HUDEP-2 (cell line): Measurements from ENCODE around the gene FICD.
A peak's percentile ranks its signal among the peaks of the same experiment; 100 is the strongest.
"Not testable (repeated sequence)": the region's sequence is repeated elsewhere in the genome, so short reads cannot be mapped to it uniquely, and the experiment has no call there.

Experiments
- DNase-seq, 76 experiments: peaks; one replicate each; lab custom pipeline; 2025; ENCODE audit not compliant: unreplicated experiment in 76 of 76; lab: John Stamatoyannopoulos, UW

Gene FICD

DNA sequence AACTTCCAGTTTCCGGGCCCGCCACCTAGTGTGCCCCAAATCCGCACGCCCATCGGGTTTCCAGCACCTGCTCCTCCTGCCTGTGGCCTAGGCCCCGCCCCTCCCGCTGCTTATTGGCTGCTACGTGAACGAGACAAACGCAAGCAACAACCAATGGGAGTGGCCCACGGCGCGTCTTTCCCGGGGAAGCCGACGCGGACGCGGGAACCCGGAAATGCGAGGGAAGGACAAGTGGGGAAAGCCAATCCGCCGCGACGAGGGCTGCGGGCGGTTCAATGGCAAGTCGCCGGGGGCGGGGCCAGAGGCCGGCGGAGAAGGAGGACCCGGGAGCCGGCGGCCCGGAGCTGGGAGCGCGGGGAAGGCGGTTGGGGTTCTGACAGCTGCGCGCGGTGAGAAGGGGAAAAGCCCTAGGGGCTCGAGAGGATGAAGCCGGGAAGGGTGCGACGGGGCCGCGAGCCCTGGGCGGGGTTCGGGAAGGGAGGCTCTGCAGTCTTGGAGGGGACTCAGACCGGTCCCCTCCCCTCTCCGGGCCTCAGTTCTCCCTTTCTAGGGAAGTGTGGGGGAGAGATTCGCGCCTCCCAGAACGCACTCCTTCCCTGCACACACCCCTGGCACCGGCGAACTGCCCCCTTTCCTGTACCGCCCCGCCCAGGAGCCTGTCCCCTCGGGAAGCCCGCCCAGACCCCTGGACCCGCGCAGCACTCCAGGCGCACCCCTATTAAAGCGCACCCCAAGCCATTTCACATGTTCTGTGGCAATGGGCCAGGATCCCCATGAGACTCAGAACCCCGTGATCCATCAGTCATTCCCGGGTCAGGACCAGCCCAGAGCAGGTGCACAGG, at the start of gene FICD:
Gene FICD, plus strand, starts transcription at position 305 of the 842 bp plus-strand sequence. CDS start 1,696 bp downstream, outside the sequence.
- peak; percentile 61 to 99 (median 98) for DNase-seq

DNA sequence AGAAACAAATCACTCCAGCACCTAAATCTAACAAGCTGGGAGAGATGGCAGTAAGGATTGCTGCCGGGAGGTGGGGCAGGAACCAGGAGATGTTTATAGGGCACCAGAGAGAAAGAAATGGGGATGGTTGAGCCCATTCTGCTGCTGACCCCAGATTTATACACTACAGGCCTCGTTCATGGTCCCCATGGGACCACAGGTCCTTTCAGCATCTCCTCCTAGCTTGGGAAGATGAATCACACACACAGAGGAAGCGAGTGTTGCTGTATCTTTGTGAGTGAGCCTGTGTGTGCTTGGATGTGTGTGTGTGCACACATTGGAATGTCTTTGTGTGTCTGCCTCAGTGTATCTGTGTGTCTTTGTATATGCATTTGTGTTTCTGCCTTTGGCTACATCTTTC, 49.7 kb upstream of the FICD start:
- DNase-seq = no peak

DNA sequence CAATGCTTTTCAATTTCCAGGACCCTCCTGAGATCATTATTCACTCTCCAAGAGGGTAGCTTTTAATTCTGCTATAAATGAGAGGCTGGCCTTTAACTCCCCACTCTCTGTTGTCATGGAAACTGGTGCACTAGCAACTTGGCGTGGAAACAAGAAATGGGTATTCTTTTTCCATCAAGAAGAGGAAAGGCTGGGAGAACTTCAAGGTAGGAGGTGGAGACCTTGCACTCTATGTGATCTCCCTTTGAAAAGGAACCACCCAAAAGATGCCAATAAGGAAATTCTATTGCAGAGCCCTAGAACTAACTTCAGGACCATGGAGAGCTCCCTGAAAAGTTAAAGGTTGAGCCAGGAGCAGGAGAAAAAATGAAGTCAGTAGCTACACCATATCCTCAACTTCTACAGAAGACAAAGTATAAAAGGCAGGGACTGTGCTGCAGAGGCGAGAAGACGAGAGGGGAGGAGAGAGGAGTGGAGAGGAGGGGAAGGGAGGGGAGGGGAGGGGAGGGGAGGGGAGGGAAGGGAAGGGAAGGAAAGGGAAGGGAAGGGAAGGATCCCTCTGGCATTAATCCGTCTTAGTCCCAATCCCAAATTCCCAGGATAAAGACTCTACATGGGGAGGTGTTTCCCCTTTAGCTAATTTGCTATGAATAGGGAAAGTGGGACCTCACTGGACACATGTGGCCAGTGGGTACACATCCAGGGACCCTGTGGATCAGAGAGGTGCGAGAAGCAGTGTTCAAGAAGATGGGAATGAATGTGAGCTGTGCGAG, 46.7 kb upstream of the FICD start:
- peak in 19 of 76 experiments; percentile 1 to 53 (median 18) for DNase-seq

DNA sequence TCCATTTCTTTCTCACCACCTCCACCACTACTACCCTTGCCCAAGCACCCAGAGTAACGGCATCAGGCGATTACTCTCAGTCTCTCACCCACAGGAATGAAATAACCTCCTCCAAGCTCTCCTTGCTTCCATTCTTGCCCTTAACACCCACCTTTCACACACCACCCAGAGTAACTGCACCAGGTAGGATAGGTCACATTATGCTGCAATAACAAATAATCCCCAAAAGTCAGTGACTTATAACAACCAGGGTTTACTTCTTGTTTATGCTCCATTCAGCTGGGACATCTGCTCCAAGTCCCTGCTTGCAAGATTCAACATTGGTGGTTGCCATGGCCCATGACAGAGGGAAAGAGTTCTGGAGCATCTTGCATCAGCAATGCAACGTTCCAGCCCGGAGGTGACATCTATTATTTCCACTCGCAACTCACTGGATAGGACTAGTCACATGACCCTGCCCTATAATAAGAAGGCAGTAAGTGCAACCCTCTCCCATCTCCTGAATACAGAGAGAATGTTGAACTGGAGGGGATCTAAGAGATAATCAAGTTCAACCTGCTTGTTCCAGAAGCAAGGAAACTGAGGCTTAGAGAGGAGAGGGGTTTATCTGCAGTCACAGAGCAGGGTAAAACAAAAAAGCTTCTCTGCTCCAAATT, 41.5 kb upstream of the FICD start:
- no peak for DNase-seq

DNA sequence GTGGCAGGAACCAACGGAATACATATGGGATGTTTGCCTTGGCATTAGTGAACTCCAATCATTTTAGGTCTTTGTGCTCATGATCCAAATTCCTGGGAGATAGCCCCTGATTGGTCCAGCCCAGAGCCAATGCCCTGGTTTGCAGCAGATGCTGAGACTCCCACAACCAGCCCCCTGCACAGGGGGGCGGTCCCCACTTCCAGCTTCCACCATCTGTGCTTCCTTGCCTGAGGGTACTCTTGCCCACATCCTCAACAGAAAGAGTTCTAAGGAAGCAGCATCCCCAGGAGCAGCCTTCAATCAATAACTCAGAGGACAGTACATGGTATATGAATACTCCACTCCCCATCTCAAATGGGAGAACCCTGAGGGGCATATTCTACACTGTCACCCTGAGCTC, 39.7 kb upstream of the FICD start:
- DNase-seq = no peak

DNA sequence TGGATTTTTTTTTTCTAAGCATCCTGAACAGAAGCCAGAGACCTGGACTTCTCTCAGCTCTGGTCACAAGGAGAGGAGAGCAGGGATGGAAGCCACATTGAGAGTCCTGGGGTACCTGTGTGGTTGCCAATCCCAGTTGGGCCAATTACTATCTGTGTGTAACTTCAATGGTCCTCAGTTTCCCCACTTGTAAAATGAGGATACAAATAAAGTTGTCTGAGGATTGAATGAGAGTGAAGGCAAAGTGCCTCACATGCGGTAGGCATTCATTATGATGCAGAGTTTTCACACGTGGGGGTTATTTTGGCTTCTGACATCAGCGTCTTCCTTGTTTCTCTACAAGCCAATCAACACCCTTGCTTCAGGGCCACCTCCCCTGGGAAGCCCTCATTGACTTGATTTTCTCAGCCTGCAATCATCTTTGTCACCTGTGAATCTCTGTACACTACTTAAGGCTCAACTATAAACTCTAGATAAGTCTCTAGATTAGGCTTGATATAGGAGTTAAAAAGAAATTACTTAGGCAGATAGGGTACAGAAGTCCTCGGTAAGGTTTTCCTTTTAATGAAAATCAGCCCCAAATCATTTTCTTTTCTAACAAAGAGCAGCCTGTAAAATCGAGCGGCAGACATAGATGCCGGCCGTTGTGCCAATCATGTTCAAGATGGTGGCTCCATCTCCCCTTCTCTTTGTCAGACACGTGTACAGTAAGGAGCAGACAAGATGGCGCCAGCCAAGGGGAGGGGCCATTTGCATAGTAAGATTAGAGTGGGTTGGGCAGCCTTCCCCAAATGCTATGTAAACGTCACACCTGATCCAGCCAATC, 37.8 kb upstream of the FICD start:
- no peak for DNase-seq

DNA sequence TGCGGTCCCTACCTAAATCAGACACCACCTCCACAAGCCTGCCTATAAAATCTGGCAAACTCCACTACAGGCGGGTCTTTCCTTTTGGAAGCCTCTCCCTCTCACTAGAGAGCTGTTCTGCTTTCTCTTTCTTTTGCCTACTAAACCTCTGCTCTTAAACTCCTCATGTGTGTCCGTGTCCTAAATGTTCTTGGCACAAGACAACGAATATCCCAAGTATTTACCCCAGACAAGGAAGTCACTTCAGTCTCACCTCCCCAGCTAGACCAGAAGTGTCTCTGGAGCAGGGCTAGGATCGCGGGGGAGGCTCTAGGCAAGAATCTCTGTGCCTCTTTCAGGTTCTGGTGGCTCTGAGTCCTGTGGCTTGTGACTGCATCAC, 37.2 kb upstream of the FICD start:
- peak in 1 of 76 experiments; percentile 1 for DNase-seq

DNA sequence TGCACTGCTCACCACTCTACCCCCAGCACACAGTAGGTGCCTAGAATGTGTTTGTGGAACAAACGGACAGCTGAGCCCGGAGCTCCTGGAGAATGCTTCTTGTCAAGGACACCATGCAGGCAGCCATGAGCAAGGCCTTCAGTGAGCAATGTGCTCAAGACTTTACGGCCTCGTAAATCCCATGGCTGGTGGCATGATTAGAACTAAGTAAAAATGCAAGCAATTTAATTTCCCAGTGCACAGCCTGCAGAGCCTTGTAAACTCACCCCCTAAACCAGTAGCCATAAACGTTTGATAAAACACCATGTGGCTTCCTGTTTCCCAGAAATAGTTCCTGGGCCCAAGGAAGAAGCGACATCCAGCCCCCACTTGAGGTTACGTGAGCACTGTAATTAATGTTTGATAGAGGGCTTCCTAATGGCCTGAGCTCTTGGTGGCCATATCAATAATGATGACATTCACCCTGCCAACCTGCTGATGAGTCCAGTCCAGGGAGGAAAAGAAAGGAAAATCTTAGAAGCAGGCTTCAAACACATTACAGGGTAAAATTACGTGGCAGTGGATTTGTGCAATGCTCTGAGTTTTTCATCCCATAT, 36.4 kb upstream of the FICD start:
- no peak for DNase-seq

DNA sequence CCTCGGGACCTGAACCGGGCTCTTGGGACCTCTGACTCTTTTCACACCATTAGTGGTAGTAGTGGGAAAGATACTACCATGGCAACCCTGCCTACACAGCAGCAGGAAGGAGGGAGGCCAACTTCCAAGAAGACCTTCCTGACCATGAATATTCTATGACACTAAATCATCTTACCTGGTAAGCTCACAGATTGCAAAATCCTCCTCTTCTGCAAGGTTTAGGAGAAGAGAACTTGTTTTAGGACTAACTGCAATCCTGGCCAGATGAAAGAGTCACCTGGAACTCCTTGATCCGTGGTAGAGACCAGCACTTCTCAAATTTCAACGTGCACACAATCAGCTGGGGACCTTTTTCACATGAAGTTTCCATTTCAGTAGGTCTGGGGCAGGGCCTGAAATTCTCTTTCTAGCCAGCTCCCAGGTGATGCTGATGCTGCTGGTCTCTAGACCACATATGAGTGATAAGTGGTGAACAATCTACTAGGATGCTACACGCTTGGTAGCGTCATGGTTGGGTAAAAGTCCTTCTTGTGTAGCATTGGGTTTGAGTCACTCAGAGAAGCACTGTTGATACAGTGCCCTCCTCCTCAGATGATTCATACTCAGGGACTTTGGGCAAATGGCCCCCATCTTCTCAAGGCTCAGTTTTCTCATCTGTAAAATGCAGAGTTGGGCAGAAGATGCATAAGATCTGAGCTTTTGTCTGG, 35.6 kb upstream of the FICD start:
- DNase-seq = no peak

DNA sequence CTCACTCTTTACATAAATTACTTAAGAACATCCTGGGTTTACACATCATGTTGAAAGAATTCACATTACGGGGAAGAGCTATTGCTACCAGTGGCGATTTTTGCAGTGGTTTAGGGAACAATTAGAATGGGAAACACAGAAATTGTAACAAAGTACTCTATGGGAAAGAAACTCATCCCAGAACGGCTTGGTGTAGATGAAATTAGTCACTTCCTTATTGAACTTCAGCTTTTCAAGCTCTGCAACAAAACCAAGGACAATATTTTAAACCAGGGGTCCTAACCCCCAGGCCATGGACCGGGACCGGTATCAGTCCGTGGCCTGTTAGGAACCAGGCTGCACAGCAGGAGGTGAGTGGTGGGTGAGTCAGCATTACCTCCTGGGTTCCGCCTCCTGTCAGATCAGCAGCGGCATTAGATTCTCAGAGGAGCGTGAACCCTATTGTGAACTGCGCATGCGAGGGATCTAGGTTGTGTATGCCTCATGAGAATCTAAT, 32.3 kb upstream of the FICD start:
- DNase-seq = no peak

DNA sequence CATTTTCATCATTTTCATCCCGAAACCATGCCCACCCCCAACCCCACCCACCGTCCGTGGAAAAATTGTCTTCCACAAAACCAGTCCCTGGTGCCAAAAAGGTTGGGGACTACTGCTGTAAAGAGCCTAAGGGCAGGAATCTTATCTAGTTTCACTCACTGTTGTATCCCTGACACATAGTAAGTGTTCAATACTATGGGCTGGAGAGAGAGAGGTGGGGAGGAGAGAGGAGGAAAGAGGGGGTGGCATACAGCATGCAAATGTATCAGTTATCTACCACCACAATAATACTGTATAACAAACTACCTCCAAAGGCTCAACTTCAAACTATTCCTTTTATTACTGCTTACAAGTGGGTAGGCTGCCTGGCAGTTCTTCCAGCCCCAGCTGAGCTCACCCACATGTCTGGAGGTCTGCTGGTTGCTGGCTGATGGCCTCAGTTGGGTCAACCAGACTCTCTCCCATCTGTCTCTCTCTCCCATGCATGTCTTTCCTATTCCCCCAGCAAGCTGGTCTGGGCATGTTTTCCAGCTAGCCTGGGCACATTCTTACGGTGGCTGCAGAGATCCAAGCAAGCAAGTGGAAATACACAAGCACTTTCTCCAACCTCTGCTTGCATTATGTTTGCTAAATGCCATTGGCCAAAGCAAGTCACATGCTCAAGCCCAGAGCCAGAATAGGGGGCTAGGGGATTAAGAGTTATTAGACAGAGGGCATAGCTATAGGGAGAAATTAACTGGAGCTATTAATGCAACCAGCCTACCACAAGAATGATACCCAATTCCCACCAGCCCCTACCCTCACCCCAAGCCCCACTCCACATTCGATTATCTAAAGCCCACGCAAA, 31.6 kb upstream of the FICD start:
- DNase-seq = no peak

DNA sequence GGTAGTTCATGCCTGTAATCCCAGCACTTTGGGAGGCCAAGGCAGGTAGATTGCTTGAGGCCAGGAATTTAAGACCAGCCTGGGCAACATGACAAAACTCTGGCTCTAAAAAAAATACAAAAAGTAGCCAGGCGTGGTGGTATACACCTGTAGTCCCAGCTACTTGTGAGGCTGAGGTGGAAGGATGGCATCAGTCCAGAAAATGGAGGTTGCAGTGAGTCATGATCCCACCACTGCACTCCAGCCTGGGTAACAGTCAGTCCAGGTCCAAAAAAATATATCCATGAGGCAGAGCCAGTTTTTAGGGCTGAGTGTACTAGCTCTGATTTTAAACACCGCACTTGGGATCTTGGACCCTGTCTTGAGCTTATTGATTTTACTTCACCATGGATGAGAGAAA, 30.6 kb upstream of the FICD start:
- no peak for DNase-seq

DNA sequence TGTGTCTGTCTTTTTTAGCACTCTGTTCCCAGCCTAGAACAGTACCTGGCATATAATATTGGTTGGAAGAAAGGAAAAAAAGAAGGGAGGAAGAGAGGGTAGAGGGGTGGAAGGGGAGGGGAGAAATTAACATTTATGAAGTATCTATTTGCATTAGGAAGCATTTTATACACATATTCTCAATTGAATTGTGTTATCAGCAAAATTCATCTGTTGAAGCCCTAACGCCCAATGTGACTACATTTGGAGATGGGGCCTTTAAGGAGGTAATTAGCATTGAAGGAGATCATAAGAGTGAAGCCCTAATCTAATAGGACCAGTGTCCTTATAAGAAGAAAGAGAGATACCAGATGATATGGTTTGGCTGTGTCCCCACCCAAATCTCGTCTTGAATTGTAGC, 30.2 kb upstream of the FICD start:
- DNase-seq = no peak

DNA sequence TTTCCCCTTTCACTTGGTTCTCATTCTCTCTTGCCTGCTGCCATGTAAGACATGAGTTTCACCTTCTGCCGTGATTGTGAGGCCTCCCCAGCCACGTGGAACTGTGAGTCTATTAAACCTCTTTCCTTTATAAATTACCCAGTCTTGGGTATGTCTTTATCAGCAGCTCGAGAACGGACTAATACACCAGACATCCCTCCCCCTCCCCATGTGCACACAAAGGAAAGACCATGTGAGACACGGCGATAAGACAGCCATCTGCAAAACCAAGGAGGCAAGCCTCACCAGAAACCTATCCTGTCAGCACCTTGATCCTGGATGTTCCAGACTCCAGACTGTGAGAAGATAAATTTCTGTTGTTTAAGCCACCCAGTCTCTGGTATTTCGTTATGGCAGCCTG, 29.7 kb upstream of the FICD start:
- DNase-seq = not testable (repeated sequence)

DNA sequence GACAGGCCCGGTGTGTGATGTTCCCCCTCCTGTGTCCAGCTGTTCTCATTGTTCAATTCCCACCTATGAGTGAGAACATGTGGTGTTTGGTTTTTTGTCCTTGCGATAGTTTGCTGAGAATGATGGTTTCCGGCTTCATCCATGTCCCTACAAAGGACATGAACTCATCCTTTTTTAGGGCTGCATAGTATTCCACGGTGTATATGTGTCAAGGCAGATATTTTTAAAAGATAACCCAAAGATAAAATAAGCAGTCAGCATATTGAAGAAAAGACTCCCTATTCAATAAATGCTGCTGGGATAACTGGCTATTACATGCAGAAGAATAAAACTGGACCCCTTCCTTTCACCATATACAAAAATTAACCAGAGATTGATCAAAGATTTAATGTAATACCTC, 28.0 kb upstream of the FICD start:
- DNase-seq = not testable (repeated sequence)

DNA sequence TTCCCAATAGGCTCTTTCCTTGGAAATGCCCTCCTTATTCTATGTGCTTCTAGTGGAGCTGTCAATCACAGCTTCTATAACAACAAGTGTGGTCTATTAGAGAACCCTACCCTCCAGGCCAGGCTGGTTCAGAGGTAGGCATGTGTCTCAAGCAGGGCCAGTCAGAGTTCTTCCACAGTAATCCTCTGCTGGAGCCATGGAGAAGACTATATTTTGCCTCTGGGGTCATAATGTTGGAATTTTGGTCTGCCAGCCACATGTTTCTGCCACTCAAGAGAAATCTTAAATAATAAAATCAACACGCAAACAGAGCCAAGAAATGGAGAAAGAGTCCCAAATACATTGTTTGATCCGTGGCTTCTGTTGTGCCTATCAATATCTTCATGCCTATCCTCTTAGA, 23.8 kb upstream of the FICD start:
- no peak for DNase-seq

DNA sequence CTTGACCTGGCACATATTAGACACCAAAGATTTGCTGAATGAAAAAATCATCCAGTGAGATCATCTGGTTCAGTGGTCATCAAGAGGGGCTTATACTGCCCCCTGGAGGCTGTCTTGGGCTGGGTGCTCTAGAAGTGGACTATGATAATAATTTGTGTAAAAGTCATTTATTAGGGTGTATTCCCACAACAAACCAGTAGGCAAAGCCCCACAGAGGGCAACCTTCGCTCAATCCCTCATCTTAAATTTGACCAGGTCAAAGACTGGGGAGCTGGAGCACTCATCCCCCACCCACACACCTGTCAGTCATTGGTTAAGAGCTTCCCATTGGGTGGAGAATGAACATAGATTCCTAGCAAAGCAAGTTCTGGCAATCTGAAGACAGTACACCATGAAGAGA, 20.0 kb upstream of the FICD start:
- peak in 40 of 76 experiments; percentile 1 to 57 (median 23) for DNase-seq

DNA sequence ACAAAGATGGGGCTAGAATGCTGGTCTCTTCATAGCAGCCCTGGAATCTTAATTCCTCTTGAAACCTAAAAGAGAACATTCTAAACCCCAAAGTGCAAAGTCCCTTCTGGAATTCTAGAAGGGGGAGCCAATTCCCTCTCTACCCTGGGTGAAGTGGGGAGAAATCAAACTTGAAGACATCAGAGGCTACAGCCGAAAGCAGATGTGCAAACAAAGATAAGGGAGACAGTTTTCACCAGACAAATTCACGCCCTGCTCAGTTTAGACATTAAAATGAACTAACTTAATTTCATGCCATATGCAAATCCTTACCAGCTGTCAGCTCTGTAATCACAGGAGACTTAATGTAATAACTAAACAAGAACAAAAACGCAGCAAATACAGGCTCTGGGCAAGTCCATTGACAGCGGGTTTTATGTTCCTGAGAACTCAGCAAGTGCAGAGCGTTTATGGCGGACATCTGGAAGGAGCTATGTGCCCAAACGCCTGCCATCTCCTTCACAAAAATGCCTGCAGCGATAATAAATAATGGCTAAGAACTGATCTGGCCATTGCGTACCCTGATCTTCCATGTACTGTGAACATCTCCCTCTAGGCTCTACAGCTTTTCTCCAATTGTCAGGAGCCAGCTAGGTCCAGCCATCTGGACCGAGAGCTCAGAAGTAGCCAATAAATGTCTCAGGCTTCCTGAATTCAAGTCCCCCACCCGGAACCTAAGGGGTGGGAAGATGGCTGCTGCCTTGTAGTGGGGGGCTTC, 19.1 kb upstream of the FICD start:
- DNase-seq = no peak
